WTC11 (cell line): ENCODE measurements around the gene HDAC10.

Experiments used
- ATF3 ChIP-seq: sonication (generic); formaldehyde crosslinking; conservative IDR thresholded peaks from 2 replicates; pipeline ENCODE4 v1.8.1; 2022; ENCODE audit warnings: mild to moderate bottlenecking, missing genetic modification reagents
- CTCF ChIP-seq: fragments of 200-600 bp; IDR thresholded peaks from 2 replicates; pipeline ENCODE4 v1.8.0; 2022; ENCODE audit warnings: antibody characterized with exemption
- JUN ChIP-seq: sonication (generic); formaldehyde crosslinking; IDR thresholded peaks from 2 replicates; pipeline ENCODE4 v1.8.0; 2023; ENCODE audit warnings: mild to moderate bottlenecking, missing genetic modification reagents
- ZNF263 ChIP-seq: sonication (generic); formaldehyde crosslinking; IDR thresholded peaks from 2 replicates; pipeline ENCODE4 v1.8.1; 2022; ENCODE audit warnings: low read depth, mild to moderate bottlenecking, moderate library complexity, missing genetic modification reagents

- no peak for TF ChIP-seq ZNF263 (CRISPR knock-in tag)
- peak; percentile 23; the same call in 1 of the 2 replicates for TF ChIP-seq CTCF
- no peak for TF ChIP-seq ATF3 (CRISPR knock-in tag)
- no peak for TF ChIP-seq JUN
These were observed 44.5 kb downstream of the HDAC10 start for GRCh38 chr22:50206599-50206998.
